Stimulated activated CD8-positive, alpha-beta memory T cell treated with anti-CD3 and anti-CD28 coated beads, Interleukin-15, amount 100 ng/mL, for 1 hour (primary cell): Measurements from ENCODE around the gene CWF19L2.
"Not testable (repeated sequence)": the region's sequence is repeated elsewhere in the genome, so short reads cannot be mapped to it uniquely, and the experiment has no call there.

Experiments
- DNase-seq: peaks from one replicate; pipeline ENCODE4 v3.0.0-alpha.2; 2020; ENCODE audit warnings: low read depth

Gene CWF19L2

GRCh38 chr11:107457558-107458271, at the start of gene CWF19L2:
Gene CWF19L2 (minus strand): TSS chr11:107457825. CDS start chr11:107457816, 9 bp downstream.
- DNase-seq: peak; percentile 76

- no peak for DNase-seq
Measured at GRCh38 chr11:107505647-107506225, 48.1 kb upstream of the CWF19L2 start.

- DNase-seq: no peak
Measured at GRCh38 chr11:107504981-107505380, 47.4 kb upstream of the CWF19L2 start.

GRCh38 chr11:107501713-107502112, 44.1 kb upstream of the CWF19L2 start:
- DNase-seq: no peak

- not testable (repeated sequence) for DNase-seq
Measured at GRCh38 chr11:107497371-107497770, 39.7 kb upstream of the CWF19L2 start.

- no peak for DNase-seq
Measured at GRCh38 chr11:107496011-107496410, 38.4 kb upstream of the CWF19L2 start.

GRCh38 chr11:107494055-107494454, 36.4 kb upstream of the CWF19L2 start:
- DNase-seq: no peak

- DNase-seq: no peak
Measured at GRCh38 chr11:107493117-107493516, 35.5 kb upstream of the CWF19L2 start.

- no peak for DNase-seq
Measured at GRCh38 chr11:107490836-107491235, 33.2 kb upstream of the CWF19L2 start.

- DNase-seq: no peak
Measured at GRCh38 chr11:107482234-107482633, 24.6 kb upstream of the CWF19L2 start.

GRCh38 chr11:107478922-107479321, 21.3 kb upstream of the CWF19L2 start:
- DNase-seq: no peak

- no peak for DNase-seq
Measured at GRCh38 chr11:107477820-107478219, 20.2 kb upstream of the CWF19L2 start.

- no peak for DNase-seq
Measured at GRCh38 chr11:107473792-107474191, 16.2 kb upstream of the CWF19L2 start.

GRCh38 chr11:107472966-107473365, 15.3 kb upstream of the CWF19L2 start:
- DNase-seq: no peak

GRCh38 chr11:107468596-107468995, 11.0 kb upstream of the CWF19L2 start:
- DNase-seq: no peak

GRCh38 chr11:107467696-107468095, 10.1 kb upstream of the CWF19L2 start:
- no peak for DNase-seq

GRCh38 chr11:107466275-107466866, 8.7 kb upstream of the CWF19L2 start:
- not testable (repeated sequence) for DNase-seq

GRCh38 chr11:107457205-107457557, 444 bp downstream of the CWF19L2 start:
- no peak for DNase-seq

- DNase-seq: no peak
Measured at GRCh38 chr11:107453594-107454286, 3.9 kb downstream of the CWF19L2 start.

- DNase-seq: no peak
Measured at GRCh38 chr11:107446822-107447431, 10.7 kb downstream of the CWF19L2 start.

- no peak for DNase-seq
Measured at GRCh38 chr11:107442715-107443215, 14.9 kb downstream of the CWF19L2 start.

- DNase-seq: no peak
Measured at GRCh38 chr11:107439586-107440167, 17.9 kb downstream of the CWF19L2 start.
